Retinal pigment epithelial cell (primary cell): ENCODE measurements around the gene TXNRD2.
"Not testable (repeated sequence)": the region's sequence is repeated elsewhere in the genome, so short reads cannot be mapped to it uniquely, and the experiment has no call there.

Experiments used
- DNase-seq: peaks from one replicate; pipeline ENCODE4 v3.0.0-alpha.2; 2010; ENCODE audit warnings: low read depth
- H3K4me3 ChIP-seq: 2 replicates; pipeline ENCODE4 v1.5.1; 2011; ENCODE audit warnings: mild to moderate bottlenecking, low read length, control low read depth, moderate library complexity
- TF ChIP-seq, protein P1 (sequence below): conservative IDR thresholded peaks from 2 replicates; pipeline ENCODE4 v1.5.1; 2011; ENCODE audit warnings: low read depth, low read length, control low read depth, inconsistent platforms

TXNRD2 gene

DNA sequence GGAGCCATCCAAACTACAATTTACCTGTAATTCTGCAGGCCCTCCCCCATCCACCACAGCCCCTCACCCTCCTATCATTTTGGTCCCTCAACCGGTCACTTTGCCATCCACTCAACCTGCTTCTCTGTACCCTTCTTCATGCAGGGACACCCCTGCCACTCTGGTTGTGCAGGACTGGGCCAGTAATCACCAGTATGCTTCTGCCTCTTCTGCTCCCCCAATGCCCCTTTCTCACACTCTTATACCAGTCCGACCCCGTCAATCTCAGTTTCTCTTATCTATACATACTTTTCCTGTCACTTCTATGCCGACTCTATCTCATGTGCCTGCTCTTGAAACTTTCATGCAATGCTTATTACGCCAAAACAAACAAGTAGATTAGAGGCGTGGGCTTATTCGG is 5.1 kb downstream of the TXNRD2 start:
- DNase-seq: no peak
- TF ChIP-seq, protein P1, sequence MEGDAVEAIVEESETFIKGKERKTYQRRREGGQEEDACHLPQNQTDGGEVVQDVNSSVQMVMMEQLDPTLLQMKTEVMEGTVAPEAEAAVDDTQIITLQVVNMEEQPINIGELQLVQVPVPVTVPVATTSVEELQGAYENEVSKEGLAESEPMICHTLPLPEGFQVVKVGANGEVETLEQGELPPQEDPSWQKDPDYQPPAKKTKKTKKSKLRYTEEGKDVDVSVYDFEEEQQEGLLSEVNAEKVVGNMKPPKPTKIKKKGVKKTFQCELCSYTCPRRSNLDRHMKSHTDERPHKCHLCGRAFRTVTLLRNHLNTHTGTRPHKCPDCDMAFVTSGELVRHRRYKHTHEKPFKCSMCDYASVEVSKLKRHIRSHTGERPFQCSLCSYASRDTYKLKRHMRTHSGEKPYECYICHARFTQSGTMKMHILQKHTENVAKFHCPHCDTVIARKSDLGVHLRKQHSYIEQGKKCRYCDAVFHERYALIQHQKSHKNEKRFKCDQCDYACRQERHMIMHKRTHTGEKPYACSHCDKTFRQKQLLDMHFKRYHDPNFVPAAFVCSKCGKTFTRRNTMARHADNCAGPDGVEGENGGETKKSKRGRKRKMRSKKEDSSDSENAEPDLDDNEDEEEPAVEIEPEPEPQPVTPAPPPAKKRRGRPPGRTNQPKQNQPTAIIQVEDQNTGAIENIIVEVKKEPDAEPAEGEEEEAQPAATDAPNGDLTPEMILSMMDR: no peak

GRCh38 chr22:19935123-19935718 is 6.4 kb downstream of the TXNRD2 start:
- H3K4me3 ChIP-seq, DNase-seq: not testable (repeated sequence)

More for the DNA sequence above, 5.1 kb downstream of the TXNRD2 start:
- no peak overlapping the region for H3K4me3 ChIP-seq

GRCh38 chr22:19933341-19934241 is 8.0 kb downstream of the TXNRD2 start:
- DNase-seq: no peak
- TF ChIP-seq, protein P1: no peak
- no peak overlapping the region for H3K4me3 ChIP-seq

GRCh38 chr22:19932367-19933206 is 9.0 kb downstream of the TXNRD2 start:
- TF ChIP-seq, protein P1: no peak
- DNase-seq: no peak

DNA sequence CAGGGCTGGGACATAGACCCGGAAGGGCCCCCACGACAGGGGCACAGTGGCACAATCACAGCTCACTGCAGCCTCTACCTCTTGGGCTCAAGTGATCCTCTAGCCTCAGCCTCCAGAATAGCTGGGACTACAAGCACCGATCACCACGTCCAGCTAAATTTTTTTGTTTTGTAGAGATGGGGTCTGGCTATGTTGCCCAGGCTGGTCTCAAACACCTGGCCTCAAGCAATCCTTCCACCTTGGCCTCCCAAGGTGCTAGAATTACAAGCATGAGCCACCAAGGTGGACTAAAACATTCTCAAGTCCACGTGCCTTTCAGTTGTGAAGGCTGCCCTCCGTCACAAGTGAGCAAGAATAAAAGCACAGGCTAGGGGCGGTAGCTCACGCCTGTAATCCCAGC is 10.1 kb downstream of the TXNRD2 start:
- TF ChIP-seq, protein P1: no peak
- no peak overlapping the region for H3K4me3 ChIP-seq
- DNase-seq: no peak

More at GRCh38 chr22:19932367-19933206, 9.0 kb downstream of the TXNRD2 start:
- no peak overlapping the region for H3K4me3 ChIP-seq

- no peak for DNase-seq
- TF ChIP-seq, protein P1: no peak
- no peak overlapping the region for H3K4me3 ChIP-seq
Measured at GRCh38 chr22:19930551-19931486, 10.8 kb downstream of the TXNRD2 start.
